Measurements from ENCODE around the gene DENR.

DENR gene

GRCh38 chr12:122753319-122753650, 661 bp downstream of the DENR start:
- peak; percentile 17 for DNase-seq (ENCODE audit: low spot score)
- TF ChIP-seq CTCF (IDR thresholded peaks at IDR 0.05; ENCODE audit: extremely low read depth, missing control alignments): no peak

- TF ChIP-seq CTCF (IDR thresholded peaks at IDR 0.05; ENCODE audit: extremely low read depth, missing control alignments): no peak
- DNase-seq (ENCODE audit: low spot score): no peak
Measured at GRCh38 chr12:122754790-122755189, 2.2 kb downstream of the DENR start.

GRCh38 chr12:122757568-122757967, 4.9 kb downstream of the DENR start:
- no peak for DNase-seq (ENCODE audit: low spot score)

GRCh38 chr12:122785503-122785902, 32.9 kb downstream of the DENR start:
- TF ChIP-seq CTCF (IDR thresholded peaks at IDR 0.05; ENCODE audit: extremely low read depth, missing control alignments): no peak

More at GRCh38 chr12:122757568-122757967, 4.9 kb downstream of the DENR start:
- TF ChIP-seq CTCF (IDR thresholded peaks at IDR 0.05; ENCODE audit: extremely low read depth, missing control alignments): no peak

GRCh38 chr12:122788387-122788786, 35.8 kb downstream of the DENR start:
- DNase-seq (ENCODE audit: low spot score): no peak
- no peak for TF ChIP-seq CTCF (IDR thresholded peaks at IDR 0.05; ENCODE audit: extremely low read depth, missing control alignments)

More at GRCh38 chr12:122785503-122785902, 32.9 kb downstream of the DENR start:
- no peak for DNase-seq (ENCODE audit: low spot score)

- no peak for TF ChIP-seq CTCF (IDR thresholded peaks at IDR 0.05; ENCODE audit: extremely low read depth, missing control alignments)
- no peak for DNase-seq (ENCODE audit: low spot score)
Measured at GRCh38 chr12:122789637-122790036, 37.0 kb downstream of the DENR start.

- no peak for TF ChIP-seq CTCF (IDR thresholded peaks at IDR 0.05; ENCODE audit: extremely low read depth, missing control alignments)
- DNase-seq (ENCODE audit: low spot score): no peak
Measured at GRCh38 chr12:122790393-122791075, 37.9 kb downstream of the DENR start.

All from GM20000 (cell line).